Tibial nerve (tissue), 3 donors: ENCODE results near the gene MRPS34.

Experiments used
- CTCF ChIP-seq, 5 experiments: fragments of 200-600 bp in 3 of 5; fragments of 450-650 bp in 2 of 5; sonication (generic) in 3 of 5; IDR thresholded peaks; one replicate each; pipeline ENCODE4 v1.5.1; 2016 to 2019; ENCODE audit warnings: antibody characterized with exemption in 5 of 5, mild to moderate bottlenecking in 3 of 5, moderate library complexity in 2 of 5
- POLR2A ChIP-seq, 2 donors: fragments of 450-650 bp; IDR thresholded peaks; one replicate each; pipeline ENCODE4 v1.6.1; 2017; ENCODE audit warnings: antibody characterized with exemption in 2 of 2, mild to moderate bottlenecking in 2 of 2, moderate library complexity in 2 of 2

GRCh38 chr16:1790261-1790610 is 17.3 kb upstream of the MRPS34 start:
- TF ChIP-seq CTCF (IDR thresholded peaks at IDR 0.05), result no peak
- no peak for TF ChIP-seq POLR2A (IDR thresholded peaks at IDR 0.05)
